Hepatocyte (in vitro differentiated cells): ENCODE data around the gene HNRNPD.

Source experiments
- EZH2 ChIP-seq: fragments of 200-600 bp; sonication (generic); IDR thresholded peaks from 2 replicates; pipeline ENCODE4 v1.6.1; 2016; ENCODE audit warnings: antibody characterized with exemption, mild to moderate bottlenecking, borderline replicate concordance
- EZH2phosphoT487 ChIP-seq: fragments of 200-600 bp; sonication (generic); IDR thresholded peaks from one replicate; pipeline ENCODE4 v1.6.1; 2018; ENCODE audit warnings: antibody characterized with exemption, mild to moderate bottlenecking, low read depth, moderate library complexity; ENCODE audit not compliant: unreplicated experiment, severe bottlenecking
- TF ChIP-seq, protein P1 (sequence below): fragments of 200-600 bp; sonication (generic); IDR thresholded peaks from 2 replicates; pipeline ENCODE4 v1.5.1; 2016; ENCODE audit warnings: antibody characterized with exemption, mild to moderate bottlenecking; ENCODE audit not compliant: poor library complexity

DNA sequence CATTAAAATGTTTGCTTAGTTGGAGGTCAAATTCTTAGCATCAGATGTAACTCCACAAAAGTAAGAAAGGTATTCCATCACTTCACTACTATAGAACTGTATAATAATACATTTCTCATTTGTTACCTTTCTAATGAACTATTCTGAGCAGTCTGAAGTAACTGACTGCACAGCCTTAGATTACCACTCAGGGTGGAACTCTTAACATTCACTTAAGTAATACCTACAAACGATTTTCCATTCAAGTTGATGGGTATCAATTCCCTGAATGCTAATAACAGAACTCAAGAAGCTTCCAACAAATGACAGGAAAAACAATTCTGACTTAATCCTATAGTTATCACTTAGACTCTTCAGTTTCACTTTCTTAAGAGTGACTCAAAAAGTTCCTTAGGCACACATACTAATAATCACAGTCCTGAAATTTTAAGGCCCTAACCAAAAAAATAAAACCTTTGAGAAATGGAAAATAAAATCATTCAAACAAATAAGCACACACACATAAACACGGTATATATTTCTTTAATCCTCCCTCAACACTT lies 20.9 kb downstream of the HNRNPD start:
- TF ChIP-seq, protein P1, sequence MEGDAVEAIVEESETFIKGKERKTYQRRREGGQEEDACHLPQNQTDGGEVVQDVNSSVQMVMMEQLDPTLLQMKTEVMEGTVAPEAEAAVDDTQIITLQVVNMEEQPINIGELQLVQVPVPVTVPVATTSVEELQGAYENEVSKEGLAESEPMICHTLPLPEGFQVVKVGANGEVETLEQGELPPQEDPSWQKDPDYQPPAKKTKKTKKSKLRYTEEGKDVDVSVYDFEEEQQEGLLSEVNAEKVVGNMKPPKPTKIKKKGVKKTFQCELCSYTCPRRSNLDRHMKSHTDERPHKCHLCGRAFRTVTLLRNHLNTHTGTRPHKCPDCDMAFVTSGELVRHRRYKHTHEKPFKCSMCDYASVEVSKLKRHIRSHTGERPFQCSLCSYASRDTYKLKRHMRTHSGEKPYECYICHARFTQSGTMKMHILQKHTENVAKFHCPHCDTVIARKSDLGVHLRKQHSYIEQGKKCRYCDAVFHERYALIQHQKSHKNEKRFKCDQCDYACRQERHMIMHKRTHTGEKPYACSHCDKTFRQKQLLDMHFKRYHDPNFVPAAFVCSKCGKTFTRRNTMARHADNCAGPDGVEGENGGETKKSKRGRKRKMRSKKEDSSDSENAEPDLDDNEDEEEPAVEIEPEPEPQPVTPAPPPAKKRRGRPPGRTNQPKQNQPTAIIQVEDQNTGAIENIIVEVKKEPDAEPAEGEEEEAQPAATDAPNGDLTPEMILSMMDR = no peak
- TF ChIP-seq EZH2 = no peak
- TF ChIP-seq EZH2phosphoT487 = no peak
